ENCODE data around the gene IL20RB. TPM values are rescaled to one million over a fixed set of nuclear protein-coding genes. Genes with fewer than 3 reads are reported as not detected.

Gene IL20RB
- total and polyA plus RNA-seq, 2 donors (not counting 3 experiments of a cell fraction or from before 2014, with no cell fraction given), result 0.79 to 1.6 TPM

DNA sequence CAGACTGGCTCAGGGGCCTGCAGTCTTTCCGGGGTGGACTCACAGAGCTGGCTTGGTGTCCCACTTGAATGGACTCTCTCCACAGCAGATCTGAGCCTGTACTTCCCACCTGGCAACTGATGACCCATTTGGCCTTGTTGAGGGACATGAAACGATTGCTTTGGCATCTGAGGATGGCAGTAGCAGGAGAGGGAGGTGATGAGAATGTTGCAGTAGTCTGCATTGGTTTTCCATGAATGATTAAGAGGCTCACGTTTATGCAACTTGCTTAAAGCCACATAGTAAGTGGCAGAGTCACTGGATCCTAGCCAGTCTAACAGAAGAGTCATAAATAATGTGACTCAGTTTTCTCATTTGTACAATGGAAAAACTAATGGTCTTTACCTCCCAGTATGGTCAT, 21.9 kb downstream of the IL20RB start:
- H3K27me3 ChIP-seq (ENCODE audit: control insufficient read depth in 2 of 2, insufficient read depth in 2 of 2, low read length in 2 of 2), result no peaks in the 10 kb centered on the region
- no peak overlapping the region for H3K4me3 ChIP-seq (replicated peaks in 1 of 3; ENCODE audit: insufficient read depth in 1 of 3, low read depth in 1 of 3, low read length in 3 of 3)
- FAIRE-seq, result no peak
- H3K36me3 ChIP-seq (ENCODE audit: control insufficient read depth in 2 of 2, extremely low read depth in 1 of 2, insufficient read depth in 2 of 2, low read length in 2 of 2), result no peaks in the 10 kb centered on the region
- no TSS peak for BruUV-seq (replicated peaks)
- no peak overlapping the region for H3K9ac ChIP-seq (replicated peaks; ENCODE audit: extremely low read depth, insufficient read depth, low read length)
- ChIA-PET POLR2A (no interaction called here), CTCF (interaction anchor here (1.3 kb wide), 1 partner anchor 28 kb away, joined by 3 read pairs; no protein-coding TSS in a partner anchor)
- H2AFZ ChIP-seq (ENCODE audit: low read depth, low read length), result no peak overlapping the region
- no peak for TF ChIP-seq EZH2 (IDR thresholded peaks at IDR 0.05; ENCODE audit: borderline replicate concordance, low read depth, low read length, severe bottlenecking)
- no peak for TF ChIP-seq POLR2A (IDR thresholded peaks at IDR 0.05; ENCODE audit: low read depth, low read length)
- TF ChIP-seq, protein P1, sequence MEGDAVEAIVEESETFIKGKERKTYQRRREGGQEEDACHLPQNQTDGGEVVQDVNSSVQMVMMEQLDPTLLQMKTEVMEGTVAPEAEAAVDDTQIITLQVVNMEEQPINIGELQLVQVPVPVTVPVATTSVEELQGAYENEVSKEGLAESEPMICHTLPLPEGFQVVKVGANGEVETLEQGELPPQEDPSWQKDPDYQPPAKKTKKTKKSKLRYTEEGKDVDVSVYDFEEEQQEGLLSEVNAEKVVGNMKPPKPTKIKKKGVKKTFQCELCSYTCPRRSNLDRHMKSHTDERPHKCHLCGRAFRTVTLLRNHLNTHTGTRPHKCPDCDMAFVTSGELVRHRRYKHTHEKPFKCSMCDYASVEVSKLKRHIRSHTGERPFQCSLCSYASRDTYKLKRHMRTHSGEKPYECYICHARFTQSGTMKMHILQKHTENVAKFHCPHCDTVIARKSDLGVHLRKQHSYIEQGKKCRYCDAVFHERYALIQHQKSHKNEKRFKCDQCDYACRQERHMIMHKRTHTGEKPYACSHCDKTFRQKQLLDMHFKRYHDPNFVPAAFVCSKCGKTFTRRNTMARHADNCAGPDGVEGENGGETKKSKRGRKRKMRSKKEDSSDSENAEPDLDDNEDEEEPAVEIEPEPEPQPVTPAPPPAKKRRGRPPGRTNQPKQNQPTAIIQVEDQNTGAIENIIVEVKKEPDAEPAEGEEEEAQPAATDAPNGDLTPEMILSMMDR (IDR thresholded peaks at IDR 0.05; ENCODE audit: extremely low read depth in 1 of 2, insufficient read depth in 1 of 2, low read depth in 1 of 2, low read length in 2 of 2), result no peak
- TF ChIP-seq POLR2AphosphoS5 (IDR thresholded peaks at IDR 0.05; ENCODE audit: insufficient read depth, low read depth, low read length), result no peak
- no peak for TF ChIP-seq MYC (IDR thresholded peaks at IDR 0.05; ENCODE audit: low read depth, low read length)
- TF ChIP-seq, protein P2, sequence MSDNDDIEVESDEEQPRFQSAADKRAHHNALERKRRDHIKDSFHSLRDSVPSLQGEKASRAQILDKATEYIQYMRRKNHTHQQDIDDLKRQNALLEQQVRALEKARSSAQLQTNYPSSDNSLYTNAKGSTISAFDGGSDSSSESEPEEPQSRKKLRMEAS (IDR thresholded peaks at IDR 0.05; ENCODE audit: insufficient read depth, insufficient read length), result no peak
- no peak for TF ChIP-seq FOS (IDR thresholded peaks at IDR 0.05; ENCODE audit: borderline replicate concordance, insufficient read depth, low read length)
- no peak for DNase-seq (ENCODE audit: low read depth, low spot score)
- dilution Hi-C loops (cut with MboI; ENCODE audit: extremely low pct_ligation_motif_present, low sequenced_read_pairs) (no loop called here), intact Hi-C loops (cut with micrococcal nuclease) (no loop called here)
- H3K9me3 ChIP-seq (replicated peaks; ENCODE audit: control insufficient read depth, insufficient read depth, low read length), result no peaks in the 10 kb centered on the region
- no peak overlapping the region for H3K27ac ChIP-seq (ENCODE audit: insufficient read depth, low read depth, low read length)
- no peaks in the 10 kb centered on the region for H4K20me1 ChIP-seq (replicated peaks; ENCODE audit: control insufficient read depth, extremely low read depth, insufficient read depth, low read length)
- H3K79me2 ChIP-seq (ENCODE audit: control insufficient read depth, insufficient read depth, low read length), result no peaks in the 10 kb centered on the region
- no peak overlapping the region for H3K4me2 ChIP-seq (ENCODE audit: insufficient read depth, low read length)
- H3K4me1 ChIP-seq (ENCODE audit: control insufficient read depth, extremely low read depth, insufficient read depth, low read length), result no peaks in the 10 kb centered on the region
- no peaks in the 10 kb centered on the region for H3K9me1 ChIP-seq (replicated peaks; ENCODE audit: control insufficient read depth, extremely low read depth, insufficient read depth, low read length)

Measured in endothelial cell of umbilical vein (primary cell).